ENCODE results near the gene AGR2. TPM values are rescaled to one million over a fixed set of nuclear protein-coding genes. Genes with fewer than 3 reads are reported as not detected.

Gene AGR2
- total and polyA plus RNA-seq, 5 donors from 2014 or later: not detected

DNA sequence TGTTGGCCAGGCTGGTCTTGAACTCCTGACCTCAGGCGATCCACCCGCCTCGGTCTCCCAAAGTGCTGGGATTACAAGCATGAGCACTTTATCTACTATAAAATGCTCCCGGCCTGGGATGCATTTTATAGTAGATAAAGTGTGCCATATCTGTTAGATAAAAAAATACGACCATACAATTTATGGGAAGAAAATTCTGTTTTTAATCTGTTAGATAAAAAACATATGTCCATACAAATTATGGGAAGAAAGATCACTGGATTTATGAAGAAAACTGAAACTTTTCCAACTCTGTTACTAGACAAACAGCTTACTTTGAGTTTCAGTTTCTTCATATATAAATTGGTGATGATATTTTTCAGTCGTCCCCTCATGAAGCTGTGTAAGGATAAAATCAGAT lies 46.8 kb downstream of the AGR2 start:
- Mint-ChIP-seq H3K4me1 (peaks cover 4 to 16% (median 12%) of the 10 kb centered on the region in 4 donors), H3K27me3 (peaks cover 44% of the 10 kb centered on the region), H3K9me3 (peaks cover 0 to 1% (median 0%) of the 10 kb centered on the region in 7 donors), H3K27ac (no peak overlapping the region), H3K4me3 (no peak overlapping the region), H3K36me3 (no peaks in the 10 kb centered on the region)
- Histone ChIP-seq H3K4me1 (ENCODE audit: control insufficient read depth, insufficient read depth, low read length, poor library complexity, severe bottlenecking) (peaks cover 8% of the 10 kb centered on the region), H3K27me3 (ENCODE audit: control insufficient read depth, insufficient read depth, low read length) (peaks cover 20% of the 10 kb centered on the region), H3K9me3 (ENCODE audit: control insufficient read depth in 2 of 2, low read length in 2 of 2) (no peaks in the 10 kb centered on the region), H3K4me3 (ENCODE audit: low read depth, low read length) (no peak overlapping the region), H3K36me3 (ENCODE audit: control insufficient read depth, insufficient read depth, low read length) (no peaks in the 10 kb centered on the region), H3K27ac (ENCODE audit: insufficient read depth, low read length, poor library complexity, severe bottlenecking) (no peak overlapping the region)
- ATAC-seq (ENCODE audit: low read depth in 2 of 2) (no peak), DNase-seq (no peak)

DNA sequence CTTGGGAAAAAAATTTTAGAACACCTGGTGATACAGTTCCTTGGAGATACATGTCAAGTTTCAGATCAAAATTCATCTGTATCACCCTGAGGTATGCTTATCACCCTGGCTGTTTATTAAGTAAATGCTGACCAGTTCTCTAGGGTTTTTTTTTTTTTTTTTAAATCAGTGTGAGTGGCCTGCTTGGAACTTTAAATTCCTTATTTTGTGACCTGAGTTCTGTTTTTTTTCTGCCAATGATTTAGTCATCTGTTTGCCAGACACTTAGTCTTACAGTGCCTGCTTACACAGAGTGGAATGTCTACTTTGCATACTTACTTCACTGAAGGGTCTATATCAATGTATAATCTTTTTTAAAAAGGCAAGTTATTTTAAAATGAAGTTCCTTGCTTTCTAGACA lies 49.4 kb downstream of the AGR2 start:
- no peak for DNase-seq
- ATAC-seq (ENCODE audit: low read depth in 2 of 2): no peak
- Mint-ChIP-seq H3K9me3 (peaks cover 0 to 1% (median 0%) of the 10 kb centered on the region in 7 donors), H3K27me3 (peaks cover 62% of the 10 kb centered on the region), H3K36me3 (no peaks in the 10 kb centered on the region), H3K27ac (no peak overlapping the region), H3K4me1 (peaks cover 4 to 17% (median 13%) of the 10 kb centered on the region in 4 donors), H3K4me3 (peak overlapping the region in 3 of 4 donors; percentile 34 to 82 (median 80))
- H3K27ac ChIP-seq (ENCODE audit: insufficient read depth, low read length, poor library complexity, severe bottlenecking): no peak overlapping the region
- no peaks in the 10 kb centered on the region for H3K36me3 ChIP-seq (ENCODE audit: control insufficient read depth, insufficient read depth, low read length)
- no peak overlapping the region for H3K4me3 ChIP-seq (ENCODE audit: low read depth, low read length)
- peaks cover 8% of the 10 kb centered on the region for H3K4me1 ChIP-seq (ENCODE audit: control insufficient read depth, insufficient read depth, low read length, poor library complexity, severe bottlenecking)
- peaks cover 24% of the 10 kb centered on the region for H3K27me3 ChIP-seq (ENCODE audit: control insufficient read depth, insufficient read depth, low read length)
- no peaks in the 10 kb centered on the region for H3K9me3 ChIP-seq (ENCODE audit: control insufficient read depth in 2 of 2, low read length in 2 of 2)

- no peaks in the 10 kb centered on the region for H3K9me3 ChIP-seq (ENCODE audit: control insufficient read depth in 2 of 2, low read length in 2 of 2)
- H3K27ac ChIP-seq (ENCODE audit: insufficient read depth, low read length, poor library complexity, severe bottlenecking): no peak overlapping the region
- H3K4me3 Mint-ChIP-seq: peak overlapping the region; percentile 34 to 84 (median 81)
- H3K36me3 ChIP-seq (ENCODE audit: control insufficient read depth, insufficient read depth, low read length): no peaks in the 10 kb centered on the region
- peaks cover 8% of the 10 kb centered on the region for H3K4me1 ChIP-seq (ENCODE audit: control insufficient read depth, insufficient read depth, low read length, poor library complexity, severe bottlenecking)
- peaks cover 4 to 17% (median 11%) of the 10 kb centered on the region in 4 donors for H3K4me1 Mint-ChIP-seq
- no peaks in the 10 kb centered on the region for H3K36me3 Mint-ChIP-seq
- H3K27me3 ChIP-seq (ENCODE audit: control insufficient read depth, insufficient read depth, low read length): peaks cover 24% of the 10 kb centered on the region
- no peak overlapping the region for H3K4me3 ChIP-seq (ENCODE audit: low read depth, low read length)
- peaks cover 62% of the 10 kb centered on the region for H3K27me3 Mint-ChIP-seq
- H3K27ac Mint-ChIP-seq: no peak overlapping the region
- peaks cover 0 to 1% (median 0%) of the 10 kb centered on the region in 7 donors for H3K9me3 Mint-ChIP-seq
- ATAC-seq (ENCODE audit: low read depth in 2 of 2): no peak
- no peak for DNase-seq
Observed at GRCh38 chr7:16754856-16755317, 49.9 kb downstream of the AGR2 start.

GRCh38 chr7:16753932-16754855 lies 50.6 kb downstream of the AGR2 start:
- peaks cover 0 to 1% (median 0%) of the 10 kb centered on the region in 7 donors for H3K9me3 Mint-ChIP-seq
- no peak overlapping the region for H3K27ac ChIP-seq (ENCODE audit: insufficient read depth, low read length, poor library complexity, severe bottlenecking)
- ATAC-seq (ENCODE audit: low read depth in 2 of 2): peak in 1 of 2 donors; percentile 3

GRCh38 chr7:16753102-16753931 lies 51.5 kb downstream of the AGR2 start, which contains the start of gene TSPAN13:
TSS of gene TSPAN13 (plus strand) at chr7:16753755. CDS start at chr7:16753968, 213 bp downstream.
- Histone ChIP-seq H3K36me3 (ENCODE audit: control insufficient read depth, insufficient read depth, low read length) (no peaks in the 10 kb centered on the region), H3K27ac (ENCODE audit: insufficient read depth, low read length, poor library complexity, severe bottlenecking) (no peak within 1 kb of the TSS), H3K27me3 (ENCODE audit: control insufficient read depth, insufficient read depth, low read length) (peaks cover 22% of the 10 kb centered on the region), H3K4me3 (ENCODE audit: low read depth, low read length) (peak within 1 kb of the TSS; percentile 43), H3K4me1 (ENCODE audit: control insufficient read depth, insufficient read depth, low read length, poor library complexity, severe bottlenecking) (peaks cover 8% of the 10 kb centered on the region), H3K9me3 (ENCODE audit: control insufficient read depth in 2 of 2, low read length in 2 of 2) (no peaks in the 10 kb centered on the region)
- Mint-ChIP-seq H3K4me1 (peaks cover 4 to 17% (median 11%) of the 10 kb centered on the region in 4 donors), H3K4me3 (peak within 1 kb of the TSS; percentile 73 to 88 (median 81)), H3K36me3 (no peaks in the 10 kb centered on the region), H3K27me3 (peaks cover 58% of the 10 kb centered on the region), H3K9me3 (peaks cover 0 to 1% (median 0%) of the 10 kb centered on the region in 7 donors), H3K27ac (no peak within 1 kb of the TSS)
- peak; percentile 12 to 73 (median 30) for DNase-seq
- ATAC-seq (ENCODE audit: low read depth in 2 of 2): peak; percentile 59 to 62

More at GRCh38 chr7:16753932-16754855, 50.6 kb downstream of the AGR2 start:
- Histone ChIP-seq H3K4me1 (ENCODE audit: control insufficient read depth, insufficient read depth, low read length, poor library complexity, severe bottlenecking) (peaks cover 8% of the 10 kb centered on the region), H3K36me3 (ENCODE audit: control insufficient read depth, insufficient read depth, low read length) (no peaks in the 10 kb centered on the region), H3K4me3 (ENCODE audit: low read depth, low read length) (peak overlapping the region; percentile 37), H3K9me3 (ENCODE audit: control insufficient read depth in 2 of 2, low read length in 2 of 2) (no peaks in the 10 kb centered on the region), H3K27me3 (ENCODE audit: control insufficient read depth, insufficient read depth, low read length) (peaks cover 24% of the 10 kb centered on the region)
- Mint-ChIP-seq H3K4me3 (peak overlapping the region; percentile 34 to 84 (median 81)), H3K4me1 (peaks cover 4 to 17% (median 11%) of the 10 kb centered on the region in 4 donors), H3K27me3 (peaks cover 62% of the 10 kb centered on the region), H3K36me3 (no peaks in the 10 kb centered on the region), H3K27ac (no peak overlapping the region)
- DNase-seq: no peak

GRCh38 chr7:16747102-16747501 lies 57.7 kb downstream of the AGR2 start:
- ATAC-seq (ENCODE audit: low read depth in 2 of 2): no peak
- peaks cover 0 to 2% (median 0%) of the 10 kb centered on the region in 7 donors for H3K9me3 Mint-ChIP-seq

DNA sequence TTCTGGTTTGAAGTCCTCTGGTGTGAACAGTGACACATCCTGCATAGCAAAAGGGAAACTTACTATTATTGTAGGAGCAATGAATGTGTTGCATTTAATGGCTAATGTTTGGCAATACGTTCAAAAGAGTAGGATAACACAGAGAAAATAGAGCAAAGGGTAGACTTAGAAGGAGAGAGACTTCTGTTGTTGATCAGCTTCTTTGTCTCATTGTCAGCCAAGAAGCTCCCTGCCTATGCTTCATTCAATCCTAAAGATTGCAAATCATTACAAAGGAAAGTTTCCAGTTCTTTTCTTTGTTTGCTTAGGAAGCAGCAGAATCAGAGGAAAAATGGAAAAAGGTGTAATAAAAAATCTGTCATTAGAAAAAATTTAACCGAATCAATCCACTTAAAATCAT lies 59.2 kb downstream of the AGR2 start:
- Mint-ChIP-seq H3K9me3 (peaks cover 0 to 2% (median 0%) of the 10 kb centered on the region in 7 donors), H3K4me3 (no peak overlapping the region), H3K4me1 (no peaks in the 10 kb centered on the region), H3K27me3 (peaks cover 16% of the 10 kb centered on the region), H3K36me3 (no peaks in the 10 kb centered on the region), H3K27ac (no peak overlapping the region)
- no peak overlapping the region for H3K4me3 ChIP-seq (ENCODE audit: low read depth, low read length)
- H3K4me1 ChIP-seq (ENCODE audit: control insufficient read depth, insufficient read depth, low read length, poor library complexity, severe bottlenecking): no peaks in the 10 kb centered on the region
- H3K27me3 ChIP-seq (ENCODE audit: control insufficient read depth, insufficient read depth, low read length): peaks cover 2% of the 10 kb centered on the region
- no peak for DNase-seq
- no peaks in the 10 kb centered on the region for H3K36me3 ChIP-seq (ENCODE audit: control insufficient read depth, insufficient read depth, low read length)
- no peak for ATAC-seq (ENCODE audit: low read depth in 2 of 2)
- no peak overlapping the region for H3K27ac ChIP-seq (ENCODE audit: insufficient read depth, low read length, poor library complexity, severe bottlenecking)
- no peaks in the 10 kb centered on the region for H3K9me3 ChIP-seq (ENCODE audit: control insufficient read depth in 2 of 2, low read length in 2 of 2)

More at GRCh38 chr7:16747102-16747501, 57.7 kb downstream of the AGR2 start:
- no peaks in the 10 kb centered on the region for H3K4me1 Mint-ChIP-seq
- Histone ChIP-seq H3K4me3 (ENCODE audit: low read depth, low read length) (no peak overlapping the region), H3K9me3 (ENCODE audit: control insufficient read depth in 2 of 2, low read length in 2 of 2) (no peaks in the 10 kb centered on the region), H3K4me1 (ENCODE audit: control insufficient read depth, insufficient read depth, low read length, poor library complexity, severe bottlenecking) (no peaks in the 10 kb centered on the region), H3K27me3 (ENCODE audit: control insufficient read depth, insufficient read depth, low read length) (peaks cover 6% of the 10 kb centered on the region), H3K36me3 (ENCODE audit: control insufficient read depth, insufficient read depth, low read length) (no peaks in the 10 kb centered on the region), H3K27ac (ENCODE audit: insufficient read depth, low read length, poor library complexity, severe bottlenecking) (no peak overlapping the region)
- no peaks in the 10 kb centered on the region for H3K36me3 Mint-ChIP-seq
- DNase-seq: no peak
- peaks cover 27% of the 10 kb centered on the region for H3K27me3 Mint-ChIP-seq
- H3K4me3 Mint-ChIP-seq: peak overlapping the region in 1 of 4 donors; percentile 44
- H3K27ac Mint-ChIP-seq: no peak overlapping the region
